Measurements from ENCODE around the gene DTNA. TPM values are rescaled to one million over a fixed set of nuclear protein-coding genes. Genes with fewer than 3 reads are reported as not detected.

Gene DTNA
- total and polyA plus RNA-seq, 2 of the 8 experiments (the other 6 are each of a cell fraction or from before 2014, with no cell fraction given) = 30.2 to 32.7 TPM

DNA sequence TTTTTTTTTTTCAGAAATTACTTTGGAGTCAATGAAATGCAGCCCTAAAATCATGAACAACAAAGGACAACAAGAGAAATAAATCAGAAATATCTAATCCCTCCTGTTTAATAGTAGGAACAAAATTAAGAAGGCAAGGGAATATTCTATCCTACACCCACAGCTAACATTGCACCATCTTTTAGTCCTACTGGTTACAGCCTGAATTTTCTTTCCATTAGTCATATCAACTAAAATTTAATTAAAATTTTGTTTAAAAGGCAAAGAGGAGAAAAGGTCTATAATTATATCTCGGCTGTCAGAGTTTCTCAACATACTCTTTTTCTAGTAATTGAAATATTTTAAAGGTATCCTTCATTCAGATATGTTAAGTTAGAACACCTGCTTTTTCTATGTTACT lies 61.9 kb downstream of the DTNA start:
- no peak overlapping the region for H3K4me3 ChIP-seq (ENCODE audit: extremely low read depth in 1 of 4, insufficient read depth in 2 of 4, low read depth in 3 of 4, low read length in 4 of 4)
- no peaks in the 10 kb centered on the region for H3K27me3 ChIP-seq (replicated peaks in 1 of 4; ENCODE audit: control insufficient read depth in 3 of 4, extremely low read depth in 1 of 4, insufficient read depth in 3 of 4, low read length in 3 of 4)
- DNase-seq (ENCODE audit: low read depth in 1 of 2, low spot score in 2 of 2) = no peak
- H3K79me1 ChIP-seq (ENCODE audit: low read depth, low read length) = no peaks in the 10 kb centered on the region
- ChIA-PET CTCF (ENCODE audit: partially characterized antibody) (interaction anchor here (1.0 to 1.2 kb wide), 2 partner anchors 8 to 14 kb away, joined by 3 to 5 read pairs; no protein-coding TSS in a partner anchor), POLR2A (ENCODE audit: partially characterized antibody) (no interaction called here)
- FAIRE-seq = no peak
- H3K23me2 ChIP-seq (ENCODE audit: low read depth, low read length) = no peaks in the 10 kb centered on the region
- H2BK12ac ChIP-seq (ENCODE audit: low read depth, low read length) = no peak overlapping the region
- no peaks in the 10 kb centered on the region for H3K36me3 ChIP-seq (ENCODE audit: control insufficient read depth in 2 of 4, insufficient read depth in 4 of 4, low read length in 3 of 4)
- H3K9ac ChIP-seq (replicated peaks in 1 of 4; ENCODE audit: extremely low read depth in 1 of 4, low read depth in 3 of 4, low read length in 3 of 4) = no peak overlapping the region
- H2BK5ac ChIP-seq (ENCODE audit: low read depth, low read length) = no peak overlapping the region
- no peak overlapping the region for H4K91ac ChIP-seq (replicated peaks; ENCODE audit: insufficient read length, low read length)
- no peak overlapping the region for H2AK5ac ChIP-seq (ENCODE audit: low read depth, low read length)
- no peaks in the 10 kb centered on the region for H3K9me3 ChIP-seq (ENCODE audit: insufficient read depth in 2 of 2, low read depth in 1 of 2, low read length in 1 of 2)
- no peak overlapping the region for H2BK20ac ChIP-seq (ENCODE audit: low read length)
- 78% methylated on average over 1 of the region's 1 CpG; no CpG with 5 or more reads in 1 of the 2 experiments for WGBS, 2 experiments (ENCODE audit: extremely low coverage in 1 of 2, insufficient coverage in 1 of 2, insufficient read length in 1 of 2, insufficient replicate concordance in 2 of 2, low coverage in 1 of 2, low lambda C conversion rate in 2 of 2, missing lambda C conversion rate in 1 of 2)
- no peak overlapping the region for H2BK15ac ChIP-seq (ENCODE audit: low read length)
- no peak overlapping the region for H3K4ac ChIP-seq (replicated peaks; ENCODE audit: insufficient read length, low read depth, low read length)
- H3K4me1 ChIP-seq (replicated peaks in 1 of 4; ENCODE audit: control insufficient read depth in 3 of 4, insufficient read depth in 4 of 4, low read length in 3 of 4) = no peaks in the 10 kb centered on the region
- H3K23ac ChIP-seq (ENCODE audit: insufficient read length) = no peak overlapping the region
- no peak overlapping the region for H3K18ac ChIP-seq (ENCODE audit: extremely low read depth, low read length)
- no peak overlapping the region for H3K27ac ChIP-seq (ENCODE audit: low read depth, low read length)
- H3K14ac ChIP-seq (ENCODE audit: insufficient read length) = no peak overlapping the region
- H3K4me2 ChIP-seq (ENCODE audit: insufficient read depth in 1 of 2, low read depth in 2 of 2, low read length in 2 of 2) = no peak overlapping the region
- H2BK120ac ChIP-seq (replicated peaks; ENCODE audit: low read depth, low read length) = no peak overlapping the region
- H4K5ac ChIP-seq (ENCODE audit: insufficient read length, low read depth, low read length) = no peak overlapping the region
- H3K79me2 ChIP-seq (ENCODE audit: control insufficient read depth in 1 of 2, insufficient read depth in 2 of 2, low read length in 2 of 2) = no peaks in the 10 kb centered on the region
- H2AFZ ChIP-seq (ENCODE audit: low read length) = no peak overlapping the region
- TF ChIP-seq NANOG (IDR thresholded peaks at IDR 0.05; ENCODE audit: insufficient read depth, low read depth, low read length, poor library complexity, severe bottlenecking) = no peak
- no peak for TF ChIP-seq HDAC6 (IDR thresholded peaks at IDR 0.05; ENCODE audit: low read depth, low read length)
- TF ChIP-seq BRCA1 (IDR thresholded peaks at IDR 0.05; ENCODE audit: low read depth, low read length) = no peak
- TF ChIP-seq CTBP2 (IDR thresholded peaks at IDR 0.05; ENCODE audit: borderline replicate concordance, insufficient read depth, insufficient read length, low read length) = no peak
- TF ChIP-seq POLR2AphosphoS5 (IDR thresholded peaks at IDR 0.05; ENCODE audit: low read depth, low read length) = no peak
- TF ChIP-seq, protein P1, sequence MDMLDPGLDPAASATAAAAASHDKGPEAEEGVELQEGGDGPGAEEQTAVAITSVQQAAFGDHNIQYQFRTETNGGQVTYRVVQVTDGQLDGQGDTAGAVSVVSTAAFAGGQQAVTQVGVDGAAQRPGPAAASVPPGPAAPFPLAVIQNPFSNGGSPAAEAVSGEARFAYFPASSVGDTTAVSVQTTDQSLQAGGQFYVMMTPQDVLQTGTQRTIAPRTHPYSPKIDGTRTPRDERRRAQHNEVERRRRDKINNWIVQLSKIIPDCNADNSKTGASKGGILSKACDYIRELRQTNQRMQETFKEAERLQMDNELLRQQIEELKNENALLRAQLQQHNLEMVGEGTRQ (IDR thresholded peaks at IDR 0.05; ENCODE audit: low read length) = no peak
- TF ChIP-seq RXRA (IDR thresholded peaks at IDR 0.05; ENCODE audit: insufficient read depth, low read depth, low read length) = no peak
- TF ChIP-seq ATF2 (IDR thresholded peaks at IDR 0.05; ENCODE audit: low read length) = no peak
- no peak for TF ChIP-seq HDAC2 (IDR thresholded peaks at IDR 0.05; ENCODE audit: borderline replicate concordance in 1 of 2, low read depth in 2 of 2, low read length in 2 of 2)
- H4K8ac ChIP-seq (ENCODE audit: extremely low read depth, insufficient read depth, low read length) = no peak overlapping the region
- H3K56ac ChIP-seq (replicated peaks; ENCODE audit: insufficient read length, low read depth, low read length) = no peak overlapping the region
- no peaks in the 10 kb centered on the region for H4K20me1 ChIP-seq (replicated peaks in 1 of 2; ENCODE audit: control insufficient read depth in 1 of 2, insufficient read depth in 2 of 2, low read length in 2 of 2)
